Measurements from ENCODE around the gene FLRT1. TPM values are rescaled to one million over a fixed set of nuclear protein-coding genes. Genes with fewer than 3 reads are reported as not detected.

FLRT1 gene
- total RNA-seq, 1 donor from 2014 or later, result not detected

GRCh38 chr11:64056213-64056785, 20.6 kb downstream of the FLRT1 start:
- Mint-ChIP-seq H3K27ac (ENCODE audit: unreplicated experiment) (no peak overlapping the region), H3K36me3 (ENCODE audit: low read depth, unreplicated experiment) (no peaks in the 10 kb centered on the region), H3K9me3 (ENCODE audit: unreplicated experiment) (no peaks in the 10 kb centered on the region), H3K27me3 (ENCODE audit: unreplicated experiment) (peaks cover 4% of the 10 kb centered on the region), H3K4me1 (ENCODE audit: unreplicated experiment) (peaks cover 3% of the 10 kb centered on the region), H3K4me3 (ENCODE audit: unreplicated experiment) (no peak overlapping the region)
- TF ChIP-seq CTCF (IDR thresholded peaks at IDR 0.05; ENCODE audit: unreplicated experiment), result no peak
- no peak for DNase-seq (ENCODE audit: low spot score)

DNA sequence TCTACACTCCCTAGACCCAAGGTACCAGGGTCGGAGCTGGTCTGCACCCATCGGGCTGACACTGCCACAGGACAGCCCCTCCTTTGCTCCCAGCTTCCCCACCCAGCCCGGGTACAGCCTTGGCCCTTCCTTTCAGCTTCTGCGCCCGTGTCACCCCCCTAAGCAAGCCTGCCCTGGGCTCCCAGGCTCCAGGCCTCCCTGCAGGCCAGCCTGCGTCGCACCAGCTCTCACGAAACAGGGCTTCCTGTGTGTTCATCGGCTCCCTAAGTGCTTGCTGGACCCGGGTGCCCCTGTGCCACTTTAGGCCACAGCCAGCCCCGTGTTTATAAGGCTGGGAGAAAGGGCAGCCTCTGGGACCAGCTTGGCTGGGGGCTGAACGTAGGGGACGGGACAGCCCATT, 21.1 kb downstream of the FLRT1 start:
- Mint-ChIP-seq H3K27me3 (ENCODE audit: unreplicated experiment) (peaks cover 5% of the 10 kb centered on the region), H3K36me3 (ENCODE audit: low read depth, unreplicated experiment) (no peaks in the 10 kb centered on the region), H3K4me1 (ENCODE audit: unreplicated experiment) (peaks cover 3% of the 10 kb centered on the region), H3K4me3 (ENCODE audit: unreplicated experiment) (no peak overlapping the region), H3K9me3 (ENCODE audit: unreplicated experiment) (no peaks in the 10 kb centered on the region), H3K27ac (ENCODE audit: unreplicated experiment) (no peak overlapping the region)
- TF ChIP-seq CTCF (IDR thresholded peaks at IDR 0.05; ENCODE audit: unreplicated experiment), result no peak
- no peak for DNase-seq (ENCODE audit: low spot score)

DNA sequence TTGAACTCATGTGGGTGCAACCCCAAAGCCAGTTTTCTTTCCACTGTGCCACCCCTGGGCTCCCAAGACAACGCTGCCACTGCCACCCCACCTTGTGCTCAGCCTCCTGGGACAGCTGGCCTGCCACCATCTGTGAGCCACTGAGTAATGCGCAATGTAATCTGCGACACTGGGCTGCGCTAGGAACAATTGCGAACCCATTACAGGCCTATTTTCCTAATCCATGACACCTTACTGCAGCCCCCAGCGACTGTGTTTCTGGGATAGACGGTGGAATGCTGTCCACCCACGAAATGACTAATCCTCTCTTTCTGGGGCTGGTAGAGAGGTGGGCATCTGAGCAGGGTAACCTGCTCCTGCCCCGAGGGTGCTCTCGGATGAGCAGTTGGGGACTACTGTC, 22.2 kb downstream of the FLRT1 start:
- no peaks in the 10 kb centered on the region for H3K36me3 Mint-ChIP-seq (ENCODE audit: low read depth, unreplicated experiment)
- DNase-seq (ENCODE audit: low spot score), result no peak
- H3K9me3 Mint-ChIP-seq (ENCODE audit: unreplicated experiment), result no peaks in the 10 kb centered on the region
- TF ChIP-seq CTCF (IDR thresholded peaks at IDR 0.05; ENCODE audit: unreplicated experiment), result no peak
- peaks cover 6% of the 10 kb centered on the region for H3K27me3 Mint-ChIP-seq (ENCODE audit: unreplicated experiment)
- no peak overlapping the region for H3K4me3 Mint-ChIP-seq (ENCODE audit: unreplicated experiment)
- no peak overlapping the region for H3K27ac Mint-ChIP-seq (ENCODE audit: unreplicated experiment)
- H3K4me1 Mint-ChIP-seq (ENCODE audit: unreplicated experiment), result peaks cover 3% of the 10 kb centered on the region

DNA sequence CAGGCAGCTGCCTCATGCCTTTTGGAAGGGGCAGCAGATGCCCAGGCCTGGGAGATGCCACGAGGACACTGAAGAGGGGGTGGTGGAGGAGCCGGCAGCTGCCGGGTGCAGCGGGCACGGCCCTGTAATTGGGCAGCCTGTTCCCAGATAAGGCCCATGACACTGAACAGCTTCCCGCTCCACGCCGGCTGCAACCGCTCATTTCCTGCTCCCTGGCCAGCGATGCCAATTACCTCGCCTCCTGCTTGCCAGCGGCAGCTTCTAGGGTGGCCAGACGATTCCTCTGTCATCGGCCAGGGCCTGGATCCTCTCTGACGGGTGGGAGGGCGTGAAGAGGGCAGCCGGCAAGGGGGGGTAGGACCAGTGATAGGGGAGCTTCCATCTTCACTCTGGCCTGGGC, 22.8 kb downstream of the FLRT1 start:
- Mint-ChIP-seq H3K4me1 (ENCODE audit: unreplicated experiment) (peaks cover 3% of the 10 kb centered on the region), H3K9me3 (ENCODE audit: unreplicated experiment) (no peaks in the 10 kb centered on the region), H3K27ac (ENCODE audit: unreplicated experiment) (no peak overlapping the region), H3K4me3 (ENCODE audit: unreplicated experiment) (no peak overlapping the region), H3K27me3 (ENCODE audit: unreplicated experiment) (peaks cover 10% of the 10 kb centered on the region), H3K36me3 (ENCODE audit: low read depth, unreplicated experiment) (no peaks in the 10 kb centered on the region)
- DNase-seq (ENCODE audit: low spot score), result no peak
- TF ChIP-seq CTCF (IDR thresholded peaks at IDR 0.05; ENCODE audit: unreplicated experiment), result no peak

DNA sequence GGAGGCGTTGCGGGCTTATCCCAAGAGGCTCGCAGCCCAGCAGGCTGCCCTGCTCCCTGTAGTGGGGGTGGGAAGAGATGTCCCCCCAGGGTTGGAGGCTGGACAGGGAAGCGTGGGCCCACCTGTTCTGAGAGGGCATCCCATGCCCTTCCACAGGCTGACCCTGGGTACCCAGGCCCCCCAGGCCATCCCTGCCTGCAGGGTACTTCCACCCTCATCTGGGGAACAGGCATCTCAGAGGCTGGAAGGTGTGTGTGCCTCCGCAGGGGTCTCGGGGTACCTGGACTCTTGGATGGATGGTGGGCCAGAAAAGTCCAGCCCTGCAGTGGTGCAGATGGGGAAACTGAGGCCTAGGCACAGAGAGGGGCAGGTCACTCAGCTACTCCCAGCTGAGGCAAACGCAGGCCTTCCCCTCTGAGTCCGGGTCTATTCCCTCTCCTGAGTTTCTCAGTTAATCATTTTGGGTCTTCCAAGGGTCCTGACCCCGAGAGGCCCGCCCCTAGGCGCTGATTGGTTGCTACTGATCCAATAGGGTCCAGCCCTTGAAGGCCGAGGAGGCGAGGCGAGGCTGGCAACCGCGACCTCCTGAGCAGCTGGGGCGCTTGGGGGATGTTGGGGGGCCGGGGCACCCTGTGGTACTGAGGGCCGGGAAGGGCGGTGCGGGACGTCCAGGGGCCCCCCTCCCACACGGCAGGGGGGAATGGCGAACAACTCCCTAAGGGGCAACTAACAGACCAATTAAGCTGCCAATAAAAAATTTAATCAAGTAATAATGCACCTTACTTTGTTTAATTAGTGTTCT, 23.8 kb downstream of the FLRT1 start:
- no peaks in the 10 kb centered on the region for H3K36me3 Mint-ChIP-seq (ENCODE audit: low read depth, unreplicated experiment)
- H3K4me3 Mint-ChIP-seq (ENCODE audit: unreplicated experiment), result no peak overlapping the region
- peaks cover 10% of the 10 kb centered on the region for H3K27me3 Mint-ChIP-seq (ENCODE audit: unreplicated experiment)
- peaks cover 3% of the 10 kb centered on the region for H3K4me1 Mint-ChIP-seq (ENCODE audit: unreplicated experiment)
- TF ChIP-seq CTCF (IDR thresholded peaks at IDR 0.05; ENCODE audit: unreplicated experiment), result no peak
- no peak for DNase-seq (ENCODE audit: low spot score)
- H3K27ac Mint-ChIP-seq (ENCODE audit: unreplicated experiment), result no peak overlapping the region
- no peaks in the 10 kb centered on the region for H3K9me3 Mint-ChIP-seq (ENCODE audit: unreplicated experiment)
